Natural killer cell (primary cell): ENCODE data around the gene GLDC. TPM values are rescaled to one million over a fixed set of nuclear protein-coding genes. Genes with fewer than 3 reads are reported as not detected.
A peak's percentile ranks its signal among the peaks of the same experiment; 100 is the strongest.

Experiments
- ATAC-seq, 3 donors: fragments of 150-1000 bp in 2 of 3; fragments of 200-7000 bp in 1 of 3; cut with Tn5 transposase; 1 replicate in 1 of 3; 2 replicates in 2 of 3; pipeline ENCODE4 v1.10.0; 2021; ENCODE audit warnings: mild to moderate bottlenecking in 2 of 3, moderate library complexity in 2 of 3
- DNase-seq, 2 donors: peaks; one replicate each; pipeline versions ENCODE4 v3.0.0 to v3.0.0-alpha.2; 2013 to 2021; ENCODE audit warnings: mixed read lengths in 1 of 2
- H3K27ac ChIP-seq: one replicate; pipeline ENCODE4 v1.5.1; 2013; ENCODE audit warnings: mild to moderate bottlenecking, low read length
- H3K27me3 ChIP-seq: one replicate; pipeline ENCODE4 v1.6.1; 2013; ENCODE audit warnings: low read length; ENCODE audit not compliant: control insufficient read depth, insufficient read depth
- H3K36me3 ChIP-seq: one replicate; pipeline ENCODE4 v1.6.1; 2013; ENCODE audit warnings: low read length; ENCODE audit not compliant: control insufficient read depth, insufficient read depth
- H3K4me1 ChIP-seq: one replicate; pipeline ENCODE4 v1.6.1; 2013; ENCODE audit warnings: low read length; ENCODE audit not compliant: control insufficient read depth, insufficient read depth
- H3K4me3 ChIP-seq: one replicate; pipeline ENCODE4 v1.5.1; 2013; ENCODE audit warnings: low read length
- H3K9me3 ChIP-seq: one replicate; pipeline ENCODE4 v1.6.1; 2013; ENCODE audit warnings: low read length; ENCODE audit not compliant: control insufficient read depth, insufficient read depth
- H3K27ac Mint-ChIP-seq, 2 donors: one replicate each; pipeline ENCODE4 v1.8.0; 2022; ENCODE audit warnings: mild to moderate bottlenecking in 2 of 2, mixed read lengths in 2 of 2, moderate library complexity in 1 of 2
- H3K27me3 Mint-ChIP-seq, 2 donors: one replicate each; pipeline ENCODE4 v1.8.0; 2022; ENCODE audit warnings: low read depth in 2 of 2, mixed read lengths in 2 of 2
- H3K36me3 Mint-ChIP-seq: one replicate; pipeline ENCODE4 v1.8.0; 2022; ENCODE audit warnings: mixed read lengths
- H3K4me1 Mint-ChIP-seq, 2 donors: one replicate each; pipeline ENCODE4 v1.8.0; 2022; ENCODE audit warnings: mixed read lengths in 2 of 2
- H3K4me3 Mint-ChIP-seq: one replicate; pipeline ENCODE4 v1.8.0; 2022; ENCODE audit warnings: mild to moderate bottlenecking, moderate library complexity, mixed read lengths
- H3K9me3 Mint-ChIP-seq, 2 donors: one replicate each; pipeline ENCODE4 v1.8.0; 2022; ENCODE audit warnings: mixed read lengths in 2 of 2
- CTCF ChIP-seq: fragments of 200-600 bp; IDR thresholded peaks from one replicate; pipeline ENCODE4 v1.8.0; 2022; ENCODE audit warnings: antibody characterized with exemption
- WGBS: methylation state at CpG from one replicate; pipeline ENCODE4 v1.1.7; 2013; ENCODE audit warnings: missing lambda C conversion rate; ENCODE audit not compliant: insufficient coverage; 5-methylcytosine and 5-hydroxymethylcytosine counted together
- intact Hi-C: fragments of 100-400 bp; cut with micrococcal nuclease; formaldehyde crosslinking; loops from one replicate; pipeline ENCODE4 v1.14.2; 2022
- total RNA-seq, 4 donors: library from RNA; stranded (reverse); fragments of 120-200 nt in 1 of 4; gene quantifications; one replicate each; pipeline versions ENCODE4 v1.2.3 to v1.2.4, GENCODE V29; 2013 to 2022

GLDC gene
- total RNA-seq, 3 donors from 2014 or later (not counting 1 experiment from before 2014, with no cell fraction given), result 1.3 to 4.6 TPM; not detected in 1

GRCh38 chr9:6667633-6668280 lies 22.2 kb upstream of the GLDC start:
- ATAC-seq, result peak in 2 of 3 donors; percentile 42 to 52
- no peak overlapping the region for H3K27ac Mint-ChIP-seq

GRCh38 chr9:6667080-6667479 lies 21.6 kb upstream of the GLDC start:
- Histone ChIP-seq H3K4me1 (no peaks in the 10 kb centered on the region), H3K27me3 (no peaks in the 10 kb centered on the region), H3K27ac (no peak overlapping the region), H3K4me3 (no peak overlapping the region), H3K36me3 (no peaks in the 10 kb centered on the region), H3K9me3 (no peaks in the 10 kb centered on the region)
- H3K4me3 Mint-ChIP-seq, result no peak overlapping the region
- peaks cover 0 to 4% of the 10 kb centered on the region in 2 donors for H3K27me3 Mint-ChIP-seq
- no peak for ATAC-seq
- no peaks in the 10 kb centered on the region for H3K9me3 Mint-ChIP-seq
- intact Hi-C loops, result no loop called here
- WGBS, result 90% methylated on average over 1 of the region's 6 CpGs
- H3K4me1 Mint-ChIP-seq, result no peaks in the 10 kb centered on the region
- no peak for TF ChIP-seq CTCF
- H3K27ac Mint-ChIP-seq, result no peak overlapping the region
- H3K36me3 Mint-ChIP-seq, result no peaks in the 10 kb centered on the region
- no peak for DNase-seq

More at GRCh38 chr9:6667633-6668280, 22.2 kb upstream of the GLDC start:
- Mint-ChIP-seq H3K36me3 (no peaks in the 10 kb centered on the region), H3K4me1 (no peaks in the 10 kb centered on the region), H3K4me3 (no peak overlapping the region), H3K27me3 (peaks cover 0 to 4% of the 10 kb centered on the region in 2 donors), H3K9me3 (no peaks in the 10 kb centered on the region)
- no peaks in the 10 kb centered on the region for H3K36me3 ChIP-seq
- intact Hi-C loops, result no loop called here
- H3K9me3 ChIP-seq, result no peaks in the 10 kb centered on the region
- no peak overlapping the region for H3K27ac ChIP-seq
- WGBS, result 38% methylated on average over 1 of the region's 5 CpGs
- no peaks in the 10 kb centered on the region for H3K4me1 ChIP-seq
- no peak for TF ChIP-seq CTCF
- DNase-seq, result peak in 1 of 2 donors; percentile 46
- no peaks in the 10 kb centered on the region for H3K27me3 ChIP-seq
- H3K4me3 ChIP-seq, result no peak overlapping the region

GRCh38 chr9:6665628-6666027 lies 20.1 kb upstream of the GLDC start:
- ATAC-seq (no peak), DNase-seq (no peak)
- no peak overlapping the region for H3K27ac Mint-ChIP-seq
- H3K36me3 Mint-ChIP-seq, result no peaks in the 10 kb centered on the region
- peaks cover 0 to 4% of the 10 kb centered on the region in 2 donors for H3K27me3 Mint-ChIP-seq
- 85% methylated on average over 1 of the region's 1 CpG for WGBS
- no peaks in the 10 kb centered on the region for H3K36me3 ChIP-seq
- H3K4me3 ChIP-seq, result no peak overlapping the region
- no peak for TF ChIP-seq CTCF
- H3K9me3 ChIP-seq, result no peaks in the 10 kb centered on the region
- H3K9me3 Mint-ChIP-seq, result no peaks in the 10 kb centered on the region
- H3K4me3 Mint-ChIP-seq, result no peak overlapping the region
- no peak overlapping the region for H3K27ac ChIP-seq
- H3K27me3 ChIP-seq, result no peaks in the 10 kb centered on the region
- intact Hi-C loops, result no loop called here
- H3K4me1 ChIP-seq, result no peaks in the 10 kb centered on the region
- H3K4me1 Mint-ChIP-seq, result no peaks in the 10 kb centered on the region

- DNase-seq (no peak), ATAC-seq (no peak)
- H3K9me3 ChIP-seq, result no peaks in the 10 kb centered on the region
- H3K36me3 ChIP-seq, result no peaks in the 10 kb centered on the region
- Mint-ChIP-seq H3K4me3 (no peak overlapping the region), H3K4me1 (no peaks in the 10 kb centered on the region), H3K27ac (no peak overlapping the region), H3K27me3 (peaks cover 0 to 4% of the 10 kb centered on the region in 2 donors), H3K9me3 (no peaks in the 10 kb centered on the region), H3K36me3 (no peaks in the 10 kb centered on the region)
- no peaks in the 10 kb centered on the region for H3K4me1 ChIP-seq
- 94% methylated on average over 3 of the region's 3 CpGs for WGBS
- H3K4me3 ChIP-seq, result no peak overlapping the region
- no peak overlapping the region for H3K27ac ChIP-seq
- intact Hi-C loops, result no loop called here
- H3K27me3 ChIP-seq, result no peaks in the 10 kb centered on the region
- no peak for TF ChIP-seq CTCF
Observed at GRCh38 chr9:6664204-6664680, 18.7 kb upstream of the GLDC start.
